Stimulated activated CD4-positive, alpha-beta T cell treated with anti-CD3 and anti-CD28 coated beads, Interleukin-4, amount 100 ng/mL, for 1 hour (primary cell): ENCODE measurements around the gene UGT1A5.
"Not testable (repeated sequence)": the region's sequence is repeated elsewhere in the genome, so short reads cannot be mapped to it uniquely, and the experiment has no call there.

Experiments used
- DNase-seq: peaks from one replicate; pipeline ENCODE4 v3.0.0-alpha.2; 2020

The UGT1A5 gene

GRCh38 chr2:233698740-233699139 lies 14.0 kb upstream of the UGT1A5 start:
- no peak for DNase-seq

GRCh38 chr2:233699424-233700027 lies 13.2 kb upstream of the UGT1A5 start:
- no peak for DNase-seq

- DNase-seq, result no peak
Observed at GRCh38 chr2:233700028-233700635, 12.6 kb upstream of the UGT1A5 start.

- not testable (repeated sequence) for DNase-seq
Observed at GRCh38 chr2:233700842-233701241, 11.9 kb upstream of the UGT1A5 start.

- DNase-seq, result no peak
Observed at GRCh38 chr2:233702238-233702637, 10.5 kb upstream of the UGT1A5 start.

- DNase-seq, result no peak
Observed at GRCh38 chr2:233705911-233706506, 6.7 kb upstream of the UGT1A5 start.

- DNase-seq, result no peak
Observed at GRCh38 chr2:233706720-233707119, 6.0 kb upstream of the UGT1A5 start.

GRCh38 chr2:233707940-233708644 lies 4.6 kb upstream of the UGT1A5 start:
- no peak for DNase-seq

GRCh38 chr2:233708942-233709341 lies 3.8 kb upstream of the UGT1A5 start:
- DNase-seq, result no peak

- DNase-seq, result peak; percentile 69
Observed at GRCh38 chr2:233711312-233712008, 1.2 kb upstream of the UGT1A5 start.

GRCh38 chr2:233713262-233713615 lies 532 bp downstream of the UGT1A5 start:
- DNase-seq, result no peak

- DNase-seq, result no peak
Observed at GRCh38 chr2:233714121-233714520, 1.4 kb downstream of the UGT1A5 start.

GRCh38 chr2:233718552-233718951 lies 5.8 kb downstream of the UGT1A5 start, which contains the start of gene UGT1A4:
TSS of gene UGT1A4 (plus strand) at chr2:233718736. CDS start at chr2:233718821, 85 bp downstream.
- DNase-seq, result no peak

- DNase-seq, result no peak
Observed at GRCh38 chr2:233728723-233729301, 16.1 kb downstream of the UGT1A5 start, which contains the start of gene UGT1A3. TSS of gene UGT1A3 (plus strand) at chr2:233729042. CDS start at chr2:233729127, 85 bp downstream.

- not testable (repeated sequence) for DNase-seq
Observed at GRCh38 chr2:233736868-233737653, 24.4 kb downstream of the UGT1A5 start.

- no peak for DNase-seq
Observed at GRCh38 chr2:233740870-233741269, 28.2 kb downstream of the UGT1A5 start.

- no peak for DNase-seq
Observed at GRCh38 chr2:233743464-233744259, 31.0 kb downstream of the UGT1A5 start.

GRCh38 chr2:233745073-233745755 lies 32.5 kb downstream of the UGT1A5 start:
- no peak for DNase-seq

GRCh38 chr2:233745838-233746237 lies 33.1 kb downstream of the UGT1A5 start:
- not testable (repeated sequence) for DNase-seq
